K562 (cell line): Measurements from ENCODE around the gene GALNT12. TPM values are rescaled to one million over a fixed set of nuclear protein-coding genes. Genes with fewer than 3 reads are reported as not detected.
A peak's percentile ranks its signal among the peaks of the same experiment; 100 is the strongest.

Source experiments
- ASH1L ChIP-seq: fragments of 450-650 bp; IDR thresholded peaks from 2 replicates; pipeline ENCODE4 v1.6.1; 2018; ENCODE audit warnings: borderline replicate concordance, mild to moderate bottlenecking, low read depth; ENCODE audit not compliant: partially characterized antibody
- CC2D1A ChIP-seq: fragments of 450-650 bp; IDR thresholded peaks from 2 replicates; pipeline ENCODE4 v1.6.1; 2017; ENCODE audit warnings: mild to moderate bottlenecking
- CREB3 ChIP-seq: fragments of 450-650 bp; conservative IDR thresholded peaks from 2 replicates; pipeline ENCODE4 v1.6.1; 2016; ENCODE audit warnings: missing genetic modification characterization, low read depth, mild to moderate bottlenecking, missing compliant biosample characterization, moderate library complexity
- E2F1 ChIP-seq: sonication (generic); formaldehyde crosslinking; IDR thresholded peaks from 2 replicates; pipeline ENCODE4 v1.8.1; 2023; ENCODE audit warnings: mild to moderate bottlenecking, missing genetic modification reagents, moderate library complexity
- GATA2 ChIP-seq: sonication (generic); formaldehyde crosslinking; IDR thresholded peaks from 2 replicates; pipeline ENCODE4 v1.4.0; 2020; ENCODE audit warnings: mild to moderate bottlenecking, missing genetic modification reagents
- HMGN3 ChIP-seq: IDR thresholded peaks from 2 replicates; pipeline ENCODE4 v1.6.1; 2011; ENCODE audit warnings: borderline replicate concordance, low read depth, mild to moderate bottlenecking, mixed read lengths, low read length; ENCODE audit not compliant: insufficient read length; ENCODE audit errors: extremely low read depth
- LARP7 ChIP-seq: fragments of 450-650 bp; IDR thresholded peaks from 2 replicates; pipeline ENCODE4 v1.6.1; 2016
- MYC ChIP-seq, 2 experiments: fragments of 250-450 bp in 1 of 2; sonication (Bioruptor Pico) in 1 of 2; IDR thresholded peaks; 2 replicates each; pipeline versions ENCODE4 v1.5.1 to v1.6.1; 2012 to 2021; ENCODE audit warnings: low read depth in 2 of 2, borderline replicate concordance in 1 of 2, improper control_type of control experiment in 1 of 2, low read length in 1 of 2, mild to moderate bottlenecking in 1 of 2, moderate library complexity in 1 of 2
- NRF1 ChIP-seq, 2 experiments: fragments of 450-650 bp; IDR thresholded peaks in 1 of 2; conservative IDR thresholded peaks in 1 of 2; 2 replicates each; pipeline ENCODE4 v1.6.1; 2014; ENCODE audit warnings: mild to moderate bottlenecking in 2 of 2
- OTX1 ChIP-seq: fragments of 450-650 bp; formaldehyde crosslinking; IDR thresholded peaks from 2 replicates; pipeline ENCODE4 v1.4.0; 2022; ENCODE audit warnings: mild to moderate bottlenecking
- SMAD2 ChIP-seq: fragments of 150-350 bp; IDR thresholded peaks from 2 replicates; pipeline ENCODE4 v1.6.1; 2014; ENCODE audit warnings: low read depth, mild to moderate bottlenecking, low read length
- SMARCA4 ChIP-seq: fragments of 450-650 bp; IDR thresholded peaks from 2 replicates; pipeline ENCODE4 v1.6.1; 2016
- SNIP1 ChIP-seq: fragments of 450-650 bp; IDR thresholded peaks from 2 replicates; pipeline ENCODE4 v1.7.1; 2017; ENCODE audit warnings: low read depth, mild to moderate bottlenecking
- THRA ChIP-seq: fragments of 450-650 bp; IDR thresholded peaks from 2 replicates; pipeline ENCODE4 v1.6.1; 2017; ENCODE audit warnings: mild to moderate bottlenecking, moderate library complexity
- U2AF2 ChIP-seq: fragments of 200-400 bp; formaldehyde crosslinking; optimal IDR thresholded peaks from 2 replicates; pipeline ENCODE3; 2017; ENCODE audit warnings: low read depth, mild to moderate bottlenecking, low read length
- ZNF140 ChIP-seq: fragments of 250-450 bp; sonication (Bioruptor Pico); IDR thresholded peaks from 2 replicates; pipeline ENCODE4 v1.8.0; 2021; ENCODE audit warnings: moderate library complexity, mild to moderate bottlenecking, inconsistent platforms
- ZNF24 ChIP-seq: fragments of 450-650 bp; IDR thresholded peaks from 2 replicates; pipeline ENCODE4 v1.6.1; 2016
- ZNF282 ChIP-seq: sonication (generic); formaldehyde crosslinking; IDR thresholded peaks from 2 replicates; pipeline ENCODE4 v1.8.1; 2023; ENCODE audit warnings: missing genetic modification reagents
- ZNF398 ChIP-seq: fragments of 250-450 bp; sonication (Bioruptor Pico); IDR thresholded peaks from 2 replicates; pipeline ENCODE4 v1.8.0; 2021; ENCODE audit warnings: moderate library complexity, mild to moderate bottlenecking, inconsistent platforms
- ZNF507 ChIP-seq: conservative IDR thresholded peaks from 2 replicates; pipeline ENCODE4 v1.6.1; 2017; ENCODE audit warnings: missing genetic modification characterization, missing compliant biosample characterization
- ZNF696 ChIP-seq: fragments of 250-450 bp; sonication (Bioruptor Pico); conservative IDR thresholded peaks from 2 replicates; pipeline ENCODE4 v1.4.0; 2020; ENCODE audit warnings: mild to moderate bottlenecking, moderate library complexity
- polyA plus RNA-seq, 8 experiments: library from polyadenylated mRNA; depleted of rRNA in 4 of 8; stranded (reverse) in 5 of 8; unstranded in 3 of 8; fragments of >200 nt; fragmentation: Nextera tagmentation in 2 of 8; fragmentation: Illumina TruSeq in 1 of 8; extraction: Ambion mirVana in 2 of 8; extraction: Trizol in 1 of 8; gene quantifications; 2 replicates each; pipeline versions ENCODE4 v1.2.1 to v1.2.3, GENCODE V29; 2011 to 2014; ENCODE audit warnings: inconsistent platforms in 1 of 8, missing spikeins in 1 of 8
- total RNA-seq, 7 experiments: library from RNA; depleted of rRNA in 6 of 7; stranded (reverse); fragments of >200 nt in 6 of 7; fragmentation: Illumina TruSeq in 2 of 7; extraction: Trizol in 2 of 7; gene quantifications; 2 replicates each; pipeline versions ENCODE4 v1.2.1 to v1.2.3, GENCODE V29; 2011 to 2021; ENCODE audit warnings: low replicate concordance in 1 of 7
- TF ChIP-seq, protein P1 (sequence below): fragments of 450-650 bp; formaldehyde crosslinking; conservative IDR thresholded peaks from 2 replicates; pipeline ENCODE4 v1.4.0; 2022; ENCODE audit warnings: mild to moderate bottlenecking, missing genetic modification characterization

Gene GALNT12
- total and polyA plus RNA-seq, 9 of the 15 experiments (the other 6 are each of a cell fraction or from before 2014, with no cell fraction given), result 29.7 to 82.9 (median 44.2) TPM

DNA sequence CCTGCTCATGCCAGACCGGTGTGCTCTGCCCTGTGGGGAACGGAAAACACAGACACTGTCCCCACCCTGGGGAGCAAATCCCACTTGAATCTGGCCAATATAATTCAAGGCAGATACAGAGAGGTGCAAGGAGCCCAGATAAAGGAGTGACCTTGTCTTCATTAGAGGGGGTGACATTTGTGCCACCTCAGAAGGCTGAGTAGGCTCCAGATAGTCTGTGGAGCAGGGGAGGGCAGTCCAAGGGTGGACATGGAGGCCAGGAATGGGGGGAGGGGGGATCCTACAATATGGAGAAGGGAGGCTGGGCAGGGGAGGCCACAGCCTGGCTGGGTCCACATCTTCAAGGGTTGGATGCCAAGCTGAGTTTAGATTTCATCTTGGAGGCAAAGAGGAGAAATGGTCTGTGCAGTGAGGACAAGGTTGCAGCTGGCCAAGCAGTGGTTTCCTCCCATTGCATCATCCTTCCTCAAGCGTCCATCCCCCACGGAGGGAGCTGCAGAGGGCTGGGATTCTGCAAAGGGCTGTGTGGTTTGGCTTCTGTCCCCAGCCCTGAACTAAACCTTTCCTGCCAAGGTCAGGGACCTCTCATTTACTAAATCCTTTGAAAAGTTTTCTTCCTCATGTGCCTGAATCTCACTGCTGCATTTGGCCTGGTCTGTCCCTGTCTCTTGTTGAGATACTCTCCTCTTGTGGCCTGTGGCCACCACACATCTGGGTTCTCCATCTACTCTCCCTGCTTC, 60.1 kb downstream of the GALNT12 start (continued):
- TF ChIP-seq MYC (IDR thresholded peaks at IDR 0.05; ENCODE audit: low read depth, low read length), result peak; percentile 83
- no peak; the same call in 1 of the 2 replicates for TF ChIP-seq MYC (CRISPR knock-in tag; IDR thresholded peaks at IDR 0.05; ENCODE audit: borderline replicate concordance, low read depth)
- no peak for TF ChIP-seq CC2D1A
- no peak for TF ChIP-seq ZNF507 (tag)
- peak; percentile 89 for TF ChIP-seq SMARCA4
- TF ChIP-seq GATA2 (CRISPR knock-in tag), result peak; percentile 39; the same call in 1 of the 2 replicates
- TF ChIP-seq ZNF282 (CRISPR knock-in tag), result no peak
- peak; percentile 11 to 24; a peak in 1 of 4 replicates for TF ChIP-seq NRF1 (conservative IDR thresholded peaks at IDR 0.05 in 1 of 2, IDR thresholded peaks at IDR 0.05 in 1 of 2)
- no peak for TF ChIP-seq ZNF140 (CRISPR knock-in tag)
- TF ChIP-seq SNIP1, result no peak
- no peak for TF ChIP-seq SMAD2
- TF ChIP-seq U2AF2, result no peak
- TF ChIP-seq CREB3 (tag), result peak; percentile 75; the same call in 1 of the 2 replicates
- no peak for TF ChIP-seq HMGN3
- no peak for TF ChIP-seq ASH1L
- TF ChIP-seq E2F1 (CRISPR knock-in tag), result no peak
- no peak for TF ChIP-seq ZNF398 (CRISPR knock-in tag)
- TF ChIP-seq, protein P1, sequence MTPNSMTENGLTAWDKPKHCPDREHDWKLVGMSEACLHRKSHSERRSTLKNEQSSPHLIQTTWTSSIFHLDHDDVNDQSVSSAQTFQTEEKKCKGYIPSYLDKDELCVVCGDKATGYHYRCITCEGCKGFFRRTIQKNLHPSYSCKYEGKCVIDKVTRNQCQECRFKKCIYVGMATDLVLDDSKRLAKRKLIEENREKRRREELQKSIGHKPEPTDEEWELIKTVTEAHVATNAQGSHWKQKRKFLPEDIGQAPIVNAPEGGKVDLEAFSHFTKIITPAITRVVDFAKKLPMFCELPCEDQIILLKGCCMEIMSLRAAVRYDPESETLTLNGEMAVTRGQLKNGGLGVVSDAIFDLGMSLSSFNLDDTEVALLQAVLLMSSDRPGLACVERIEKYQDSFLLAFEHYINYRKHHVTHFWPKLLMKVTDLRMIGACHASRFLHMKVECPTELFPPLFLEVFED (CRISPR knock-in tag), result peak; percentile 93
- TF ChIP-seq ZNF696 (CRISPR knock-in tag), result no peak
- TF ChIP-seq ZNF24, result peak; percentile 78; the same call in 1 of the 2 replicates
- TF ChIP-seq OTX1, result 0 out of 2 replicates have a peak, but pooled peaks have one; percentile 34
- no peak for TF ChIP-seq LARP7
- TF ChIP-seq THRA, result no peak
